Measurements from ENCODE around the gene RCAN1.
"Not testable (repeated sequence)": the region's sequence is repeated elsewhere in the genome, so short reads cannot be mapped to it uniquely, and the experiment has no call there.

DNA sequence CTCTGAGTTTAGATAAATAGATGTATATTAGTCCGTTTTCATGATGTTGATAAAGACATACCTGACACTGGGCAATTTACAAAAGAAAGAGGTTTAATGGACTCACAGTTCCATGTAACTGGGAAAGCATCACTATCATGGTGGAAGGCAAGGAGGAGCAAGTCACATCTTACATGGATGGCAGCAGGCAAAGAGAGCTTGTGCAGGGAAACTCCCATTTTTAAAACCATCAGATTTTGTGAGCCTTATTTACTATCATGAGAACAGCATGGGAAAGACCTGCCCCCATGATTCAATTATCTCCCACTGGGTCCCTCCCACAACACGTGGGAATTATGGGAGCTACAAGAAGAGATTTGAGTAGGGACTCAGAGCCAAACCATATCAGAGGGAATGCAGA lies 60.2 kb downstream of the RCAN1 start:
- TF ChIP-seq, protein P1, sequence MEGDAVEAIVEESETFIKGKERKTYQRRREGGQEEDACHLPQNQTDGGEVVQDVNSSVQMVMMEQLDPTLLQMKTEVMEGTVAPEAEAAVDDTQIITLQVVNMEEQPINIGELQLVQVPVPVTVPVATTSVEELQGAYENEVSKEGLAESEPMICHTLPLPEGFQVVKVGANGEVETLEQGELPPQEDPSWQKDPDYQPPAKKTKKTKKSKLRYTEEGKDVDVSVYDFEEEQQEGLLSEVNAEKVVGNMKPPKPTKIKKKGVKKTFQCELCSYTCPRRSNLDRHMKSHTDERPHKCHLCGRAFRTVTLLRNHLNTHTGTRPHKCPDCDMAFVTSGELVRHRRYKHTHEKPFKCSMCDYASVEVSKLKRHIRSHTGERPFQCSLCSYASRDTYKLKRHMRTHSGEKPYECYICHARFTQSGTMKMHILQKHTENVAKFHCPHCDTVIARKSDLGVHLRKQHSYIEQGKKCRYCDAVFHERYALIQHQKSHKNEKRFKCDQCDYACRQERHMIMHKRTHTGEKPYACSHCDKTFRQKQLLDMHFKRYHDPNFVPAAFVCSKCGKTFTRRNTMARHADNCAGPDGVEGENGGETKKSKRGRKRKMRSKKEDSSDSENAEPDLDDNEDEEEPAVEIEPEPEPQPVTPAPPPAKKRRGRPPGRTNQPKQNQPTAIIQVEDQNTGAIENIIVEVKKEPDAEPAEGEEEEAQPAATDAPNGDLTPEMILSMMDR (optimal IDR thresholded peaks at IDR 0.05 in 1 of 3, IDR thresholded peaks at IDR 0.05 in 1 of 3, conservative IDR thresholded peaks at IDR 0.05 in 1 of 3; ENCODE audit: extremely low read depth in 1 of 3, insufficient read depth in 2 of 3, low read length in 3 of 3), result not testable (repeated sequence)
- not testable (repeated sequence) for TF ChIP-seq EZH2 (IDR thresholded peaks at IDR 0.05; ENCODE audit: low read length)
